ENCODE results near the gene XYLT2.

- TF ChIP-seq POLR2AphosphoS5 (IDR thresholded peaks at IDR 0.05; ENCODE audit: low read length), result no peak
- TF ChIP-seq, protein P1, sequence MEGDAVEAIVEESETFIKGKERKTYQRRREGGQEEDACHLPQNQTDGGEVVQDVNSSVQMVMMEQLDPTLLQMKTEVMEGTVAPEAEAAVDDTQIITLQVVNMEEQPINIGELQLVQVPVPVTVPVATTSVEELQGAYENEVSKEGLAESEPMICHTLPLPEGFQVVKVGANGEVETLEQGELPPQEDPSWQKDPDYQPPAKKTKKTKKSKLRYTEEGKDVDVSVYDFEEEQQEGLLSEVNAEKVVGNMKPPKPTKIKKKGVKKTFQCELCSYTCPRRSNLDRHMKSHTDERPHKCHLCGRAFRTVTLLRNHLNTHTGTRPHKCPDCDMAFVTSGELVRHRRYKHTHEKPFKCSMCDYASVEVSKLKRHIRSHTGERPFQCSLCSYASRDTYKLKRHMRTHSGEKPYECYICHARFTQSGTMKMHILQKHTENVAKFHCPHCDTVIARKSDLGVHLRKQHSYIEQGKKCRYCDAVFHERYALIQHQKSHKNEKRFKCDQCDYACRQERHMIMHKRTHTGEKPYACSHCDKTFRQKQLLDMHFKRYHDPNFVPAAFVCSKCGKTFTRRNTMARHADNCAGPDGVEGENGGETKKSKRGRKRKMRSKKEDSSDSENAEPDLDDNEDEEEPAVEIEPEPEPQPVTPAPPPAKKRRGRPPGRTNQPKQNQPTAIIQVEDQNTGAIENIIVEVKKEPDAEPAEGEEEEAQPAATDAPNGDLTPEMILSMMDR (IDR thresholded peaks at IDR 0.05 in 2 of 3, conservative IDR thresholded peaks at IDR 0.05 in 1 of 3; ENCODE audit: control insufficient read depth in 2 of 3, extremely low read depth in 1 of 3, insufficient read depth in 1 of 3, low read depth in 3 of 3, low read length in 3 of 3), result no peak
- TF ChIP-seq NFYB (IDR thresholded peaks at IDR 0.05; ENCODE audit: insufficient read depth, low read depth, low read length), result no peak
- no peak for TF ChIP-seq IRF3 (IDR thresholded peaks at IDR 0.05)
- TF ChIP-seq RBBP5 (conservative IDR thresholded peaks at IDR 0.05), result no peak
- TF ChIP-seq, protein P2, sequence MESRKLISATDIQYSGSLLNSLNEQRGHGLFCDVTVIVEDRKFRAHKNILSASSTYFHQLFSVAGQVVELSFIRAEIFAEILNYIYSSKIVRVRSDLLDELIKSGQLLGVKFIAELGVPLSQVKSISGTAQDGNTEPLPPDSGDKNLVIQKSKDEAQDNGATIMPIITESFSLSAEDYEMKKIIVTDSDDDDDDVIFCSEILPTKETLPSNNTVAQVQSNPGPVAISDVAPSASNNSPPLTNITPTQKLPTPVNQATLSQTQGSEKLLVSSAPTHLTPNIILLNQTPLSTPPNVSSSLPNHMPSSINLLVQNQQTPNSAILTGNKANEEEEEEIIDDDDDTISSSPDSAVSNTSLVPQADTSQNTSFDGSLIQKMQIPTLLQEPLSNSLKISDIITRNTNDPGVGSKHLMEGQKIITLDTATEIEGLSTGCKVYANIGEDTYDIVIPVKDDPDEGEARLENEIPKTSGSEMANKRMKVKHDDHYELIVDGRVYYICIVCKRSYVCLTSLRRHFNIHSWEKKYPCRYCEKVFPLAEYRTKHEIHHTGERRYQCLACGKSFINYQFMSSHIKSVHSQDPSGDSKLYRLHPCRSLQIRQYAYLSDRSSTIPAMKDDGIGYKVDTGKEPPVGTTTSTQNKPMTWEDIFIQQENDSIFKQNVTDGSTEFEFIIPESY (IDR thresholded peaks at IDR 0.05), result no peak
- no peak for TF ChIP-seq FOS (IDR thresholded peaks at IDR 0.05; ENCODE audit: borderline replicate concordance, extremely low read depth, insufficient read length)
- TF ChIP-seq MAX (IDR thresholded peaks at IDR 0.05; ENCODE audit: low read depth, low read length), result no peak
- TF ChIP-seq HCFC1 (IDR thresholded peaks at IDR 0.05; ENCODE audit: low read length), result no peak
These were observed 16.2 kb upstream of the XYLT2 start for GRCh38 chr17:50329716-50330115.

Data from GM12878 (cell line).